K562 (cell line): ENCODE results near the gene PRSS12. TPM values are rescaled to one million over a fixed set of nuclear protein-coding genes. Genes with fewer than 3 reads are reported as not detected.

Experiments
- BHLHE40 ChIP-seq: IDR thresholded peaks from 2 replicates; pipeline ENCODE4 v1.6.1; 2011; ENCODE audit warnings: low read length, improper control_type of control experiment
- CXXC5 ChIP-seq: fragments of 250-450 bp; sonication (Bioruptor Pico); IDR thresholded peaks from 2 replicates; pipeline ENCODE4 v1.8.0; 2022; ENCODE audit warnings: inconsistent platforms, mild to moderate bottlenecking, moderate library complexity
- DDX20 ChIP-seq: fragments of 450-650 bp; IDR thresholded peaks from 2 replicates; pipeline ENCODE4 v1.6.1; 2016; ENCODE audit warnings: missing genetic modification characterization, low read depth, mild to moderate bottlenecking, missing compliant biosample characterization, moderate library complexity
- GABPB1 ChIP-seq: sonication (generic); formaldehyde crosslinking; IDR thresholded peaks from 2 replicates; pipeline ENCODE4 v1.8.0; 2022; ENCODE audit warnings: mild to moderate bottlenecking, missing genetic modification reagents
- ILF3 ChIP-seq: fragments of 450-650 bp; IDR thresholded peaks from 2 replicates; pipeline ENCODE4 v1.6.1; 2018; ENCODE audit warnings: antibody characterized with exemption, mild to moderate bottlenecking, moderate library complexity, borderline replicate concordance
- LARP7 ChIP-seq: fragments of 450-650 bp; IDR thresholded peaks from 2 replicates; pipeline ENCODE4 v1.6.1; 2016
- RFX7 ChIP-seq: fragments of 250-450 bp; sonication (Bioruptor Pico); IDR thresholded peaks from 2 replicates; pipeline ENCODE4 v1.5.1; 2021; ENCODE audit warnings: mild to moderate bottlenecking
- polyA plus RNA-seq, 8 experiments: library from polyadenylated mRNA; depleted of rRNA in 4 of 8; stranded (reverse) in 5 of 8; unstranded in 3 of 8; fragments of >200 nt; fragmentation: Nextera tagmentation in 2 of 8; fragmentation: Illumina TruSeq in 1 of 8; extraction: Ambion mirVana in 2 of 8; extraction: Trizol in 1 of 8; gene quantifications; 2 replicates each; pipeline versions ENCODE4 v1.2.1 to v1.2.3, GENCODE V29; 2011 to 2014; ENCODE audit warnings: inconsistent platforms in 1 of 8, missing spikeins in 1 of 8
- total RNA-seq, 7 experiments: library from RNA; depleted of rRNA in 6 of 7; stranded (reverse); fragments of >200 nt in 6 of 7; fragmentation: Illumina TruSeq in 2 of 7; extraction: Trizol in 2 of 7; gene quantifications; 2 replicates each; pipeline versions ENCODE4 v1.2.1 to v1.2.3, GENCODE V29; 2011 to 2021; ENCODE audit warnings: low replicate concordance in 1 of 7
- TF ChIP-seq, protein P1 (sequence below): sonication (generic); formaldehyde crosslinking; IDR thresholded peaks from 2 replicates; pipeline ENCODE4 v1.8.0; 2023; ENCODE audit warnings: missing genetic modification reagents, mild to moderate bottlenecking, borderline replicate concordance
- TF ChIP-seq, protein P2 (sequence below), 2 experiments: fragments of 450-650 bp in 1 of 2; IDR thresholded peaks; 2 replicates each; pipeline ENCODE4 v1.6.1; 2011 to 2017; ENCODE audit warnings: low read depth in 2 of 2, antibody characterized with exemption in 1 of 2, borderline replicate concordance in 1 of 2, low read length in 1 of 2, mild to moderate bottlenecking in 1 of 2, mixed read lengths in 1 of 2; ENCODE audit not compliant: control insufficient read depth in 1 of 2
- TF ChIP-seq, protein P3 (sequence below): fragments of 450-650 bp; IDR thresholded peaks from 2 replicates; pipeline ENCODE4 v1.6.1; 2018; ENCODE audit not compliant: partially characterized antibody
- TF ChIP-seq, protein P4 (sequence below), 2 experiments: IDR thresholded peaks; 2 replicates each; pipeline ENCODE4 v1.6.1; 2011; ENCODE audit warnings: borderline replicate concordance in 1 of 2, control low read depth in 1 of 2, low read depth in 1 of 2, low read length in 1 of 2, mild to moderate bottlenecking in 1 of 2, mixed read lengths in 1 of 2, moderate library complexity in 1 of 2; ENCODE audit not compliant: insufficient read depth in 1 of 2, insufficient read length in 1 of 2, poor library complexity in 1 of 2, severe bottlenecking in 1 of 2; ENCODE audit errors: extremely low read depth in 1 of 2

The PRSS12 gene
- total and polyA plus RNA-seq, 9 of the 15 experiments (the other 6 are each of a cell fraction or from before 2014, with no cell fraction given): 0.06 to 0.11 (median 0.09) TPM; not detected in 6

DNA sequence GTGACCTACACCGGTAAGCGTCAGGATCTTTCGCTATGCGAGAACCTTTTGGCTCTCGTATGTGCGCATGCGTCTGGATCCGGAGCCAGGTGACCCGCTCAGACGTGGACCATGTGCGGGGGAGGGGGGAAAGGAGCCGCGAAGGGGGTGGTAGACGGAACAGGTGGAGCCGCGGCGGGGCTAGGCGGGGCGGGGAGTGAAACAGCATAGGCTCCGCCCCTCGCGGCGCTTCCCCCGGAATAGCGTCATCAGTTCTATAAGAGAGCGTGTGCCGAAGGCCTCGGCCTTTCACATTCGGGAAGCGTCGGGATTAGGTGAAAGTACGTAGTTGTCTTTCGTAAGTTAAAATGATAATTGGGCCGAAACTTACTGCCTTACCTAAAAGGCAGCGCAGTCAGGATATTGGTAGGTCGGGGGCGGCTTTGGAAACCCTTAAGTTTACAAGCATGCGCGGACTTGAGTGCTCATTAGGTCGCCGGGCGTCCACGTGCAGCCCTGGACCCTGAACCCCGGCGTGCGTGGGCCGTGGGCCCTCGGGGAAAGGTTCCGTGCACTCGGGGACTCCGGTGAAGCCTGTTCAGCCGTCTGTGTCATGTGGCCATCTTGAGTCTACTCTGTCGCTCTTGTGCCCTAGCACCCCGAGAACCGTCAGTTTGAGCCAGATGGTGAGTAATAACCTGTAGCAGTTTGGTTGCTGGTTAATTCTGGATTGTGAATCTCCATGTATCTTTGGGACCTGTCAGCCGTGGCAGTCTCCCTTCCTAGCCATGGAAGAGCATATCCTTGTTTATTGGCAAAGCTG lies 74.1 kb downstream of the PRSS12 start (continued):
- TF ChIP-seq, protein P1, sequence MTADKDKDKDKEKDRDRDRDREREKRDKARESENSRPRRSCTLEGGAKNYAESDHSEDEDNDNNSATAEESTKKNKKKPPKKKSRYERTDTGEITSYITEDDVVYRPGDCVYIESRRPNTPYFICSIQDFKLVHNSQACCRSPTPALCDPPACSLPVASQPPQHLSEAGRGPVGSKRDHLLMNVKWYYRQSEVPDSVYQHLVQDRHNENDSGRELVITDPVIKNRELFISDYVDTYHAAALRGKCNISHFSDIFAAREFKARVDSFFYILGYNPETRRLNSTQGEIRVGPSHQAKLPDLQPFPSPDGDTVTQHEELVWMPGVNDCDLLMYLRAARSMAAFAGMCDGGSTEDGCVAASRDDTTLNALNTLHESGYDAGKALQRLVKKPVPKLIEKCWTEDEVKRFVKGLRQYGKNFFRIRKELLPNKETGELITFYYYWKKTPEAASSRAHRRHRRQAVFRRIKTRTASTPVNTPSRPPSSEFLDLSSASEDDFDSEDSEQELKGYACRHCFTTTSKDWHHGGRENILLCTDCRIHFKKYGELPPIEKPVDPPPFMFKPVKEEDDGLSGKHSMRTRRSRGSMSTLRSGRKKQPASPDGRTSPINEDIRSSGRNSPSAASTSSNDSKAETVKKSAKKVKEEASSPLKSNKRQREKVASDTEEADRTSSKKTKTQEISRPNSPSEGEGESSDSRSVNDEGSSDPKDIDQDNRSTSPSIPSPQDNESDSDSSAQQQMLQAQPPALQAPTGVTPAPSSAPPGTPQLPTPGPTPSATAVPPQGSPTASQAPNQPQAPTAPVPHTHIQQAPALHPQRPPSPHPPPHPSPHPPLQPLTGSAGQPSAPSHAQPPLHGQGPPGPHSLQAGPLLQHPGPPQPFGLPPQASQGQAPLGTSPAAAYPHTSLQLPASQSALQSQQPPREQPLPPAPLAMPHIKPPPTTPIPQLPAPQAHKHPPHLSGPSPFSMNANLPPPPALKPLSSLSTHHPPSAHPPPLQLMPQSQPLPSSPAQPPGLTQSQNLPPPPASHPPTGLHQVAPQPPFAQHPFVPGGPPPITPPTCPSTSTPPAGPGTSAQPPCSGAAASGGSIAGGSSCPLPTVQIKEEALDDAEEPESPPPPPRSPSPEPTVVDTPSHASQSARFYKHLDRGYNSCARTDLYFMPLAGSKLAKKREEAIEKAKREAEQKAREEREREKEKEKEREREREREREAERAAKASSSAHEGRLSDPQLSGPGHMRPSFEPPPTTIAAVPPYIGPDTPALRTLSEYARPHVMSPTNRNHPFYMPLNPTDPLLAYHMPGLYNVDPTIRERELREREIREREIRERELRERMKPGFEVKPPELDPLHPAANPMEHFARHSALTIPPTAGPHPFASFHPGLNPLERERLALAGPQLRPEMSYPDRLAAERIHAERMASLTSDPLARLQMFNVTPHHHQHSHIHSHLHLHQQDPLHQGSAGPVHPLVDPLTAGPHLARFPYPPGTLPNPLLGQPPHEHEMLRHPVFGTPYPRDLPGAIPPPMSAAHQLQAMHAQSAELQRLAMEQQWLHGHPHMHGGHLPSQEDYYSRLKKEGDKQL (CRISPR knock-in tag): no peak
- peak; percentile 71 for TF ChIP-seq CXXC5 (CRISPR knock-in tag)
- peak; percentile 79; the same call in 1 of the 2 replicates for TF ChIP-seq RFX7 (CRISPR knock-in tag)
- no peak for TF ChIP-seq DDX20 (tag)
- peak; percentile 15; the same call in 1 of the 2 replicates for TF ChIP-seq BHLHE40
- TF ChIP-seq, protein P2, sequence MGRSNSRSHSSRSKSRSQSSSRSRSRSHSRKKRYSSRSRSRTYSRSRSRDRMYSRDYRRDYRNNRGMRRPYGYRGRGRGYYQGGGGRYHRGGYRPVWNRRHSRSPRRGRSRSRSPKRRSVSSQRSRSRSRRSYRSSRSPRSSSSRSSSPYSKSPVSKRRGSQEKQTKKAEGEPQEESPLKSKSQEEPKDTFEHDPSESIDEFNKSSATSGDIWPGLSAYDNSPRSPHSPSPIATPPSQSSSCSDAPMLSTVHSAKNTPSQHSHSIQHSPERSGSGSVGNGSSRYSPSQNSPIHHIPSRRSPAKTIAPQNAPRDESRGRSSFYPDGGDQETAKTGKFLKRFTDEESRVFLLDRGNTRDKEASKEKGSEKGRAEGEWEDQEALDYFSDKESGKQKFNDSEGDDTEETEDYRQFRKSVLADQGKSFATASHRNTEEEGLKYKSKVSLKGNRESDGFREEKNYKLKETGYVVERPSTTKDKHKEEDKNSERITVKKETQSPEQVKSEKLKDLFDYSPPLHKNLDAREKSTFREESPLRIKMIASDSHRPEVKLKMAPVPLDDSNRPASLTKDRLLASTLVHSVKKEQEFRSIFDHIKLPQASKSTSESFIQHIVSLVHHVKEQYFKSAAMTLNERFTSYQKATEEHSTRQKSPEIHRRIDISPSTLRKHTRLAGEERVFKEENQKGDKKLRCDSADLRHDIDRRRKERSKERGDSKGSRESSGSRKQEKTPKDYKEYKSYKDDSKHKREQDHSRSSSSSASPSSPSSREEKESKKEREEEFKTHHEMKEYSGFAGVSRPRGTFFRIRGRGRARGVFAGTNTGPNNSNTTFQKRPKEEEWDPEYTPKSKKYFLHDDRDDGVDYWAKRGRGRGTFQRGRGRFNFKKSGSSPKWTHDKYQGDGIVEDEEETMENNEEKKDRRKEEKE (IDR thresholded peaks at IDR 0.05; ENCODE audit: borderline replicate concordance in 1 of 2, control insufficient read depth in 1 of 2, low read depth in 2 of 2, low read length in 1 of 2): 0 out of 4 replicates have a peak, but pooled peaks of 1 of the 2 experiments have one; percentile 31
- TF ChIP-seq, protein P3, sequence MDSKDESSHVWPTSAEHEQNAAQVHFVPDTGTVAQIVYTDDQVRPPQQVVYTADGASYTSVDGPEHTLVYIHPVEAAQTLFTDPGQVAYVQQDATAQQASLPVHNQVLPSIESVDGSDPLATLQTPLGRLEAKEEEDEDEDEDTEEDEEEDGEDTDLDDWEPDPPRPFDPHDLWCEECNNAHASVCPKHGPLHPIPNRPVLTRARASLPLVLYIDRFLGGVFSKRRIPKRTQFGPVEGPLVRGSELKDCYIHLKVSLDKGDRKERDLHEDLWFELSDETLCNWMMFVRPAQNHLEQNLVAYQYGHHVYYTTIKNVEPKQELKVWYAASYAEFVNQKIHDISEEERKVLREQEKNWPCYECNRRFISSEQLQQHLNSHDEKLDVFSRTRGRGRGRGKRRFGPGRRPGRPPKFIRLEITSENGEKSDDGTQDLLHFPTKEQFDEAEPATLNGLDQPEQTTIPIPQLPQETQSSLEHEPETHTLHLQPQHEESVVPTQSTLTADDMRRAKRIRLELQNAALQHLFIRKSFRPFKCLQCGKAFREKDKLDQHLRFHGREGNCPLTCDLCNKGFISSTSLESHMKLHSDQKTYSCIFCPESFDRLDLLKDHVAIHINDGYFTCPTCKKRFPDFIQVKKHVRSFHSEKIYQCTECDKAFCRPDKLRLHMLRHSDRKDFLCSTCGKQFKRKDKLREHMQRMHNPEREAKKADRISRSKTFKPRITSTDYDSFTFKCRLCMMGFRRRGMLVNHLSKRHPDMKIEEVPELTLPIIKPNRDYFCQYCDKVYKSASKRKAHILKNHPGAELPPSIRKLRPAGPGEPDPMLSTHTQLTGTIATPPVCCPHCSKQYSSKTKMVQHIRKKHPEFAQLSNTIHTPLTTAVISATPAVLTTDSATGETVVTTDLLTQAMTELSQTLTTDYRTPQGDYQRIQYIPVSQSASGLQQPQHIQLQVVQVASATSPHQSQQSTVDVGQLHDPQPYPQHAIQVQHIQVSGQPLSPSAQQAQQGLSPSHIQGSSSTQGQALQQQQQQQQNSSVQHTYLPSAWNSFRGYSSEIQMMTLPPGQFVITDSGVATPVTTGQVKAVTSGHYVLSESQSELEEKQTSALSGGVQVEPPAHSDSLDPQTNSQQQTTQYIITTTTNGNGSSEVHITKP: peak; percentile 59
- peak; percentile 63 for TF ChIP-seq GABPB1 (CRISPR knock-in tag)
- TF ChIP-seq, protein P4, sequence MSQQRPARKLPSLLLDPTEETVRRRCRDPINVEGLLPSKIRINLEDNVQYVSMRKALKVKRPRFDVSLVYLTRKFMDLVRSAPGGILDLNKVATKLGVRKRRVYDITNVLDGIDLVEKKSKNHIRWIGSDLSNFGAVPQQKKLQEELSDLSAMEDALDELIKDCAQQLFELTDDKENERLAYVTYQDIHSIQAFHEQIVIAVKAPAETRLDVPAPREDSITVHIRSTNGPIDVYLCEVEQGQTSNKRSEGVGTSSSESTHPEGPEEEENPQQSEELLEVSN (IDR thresholded peaks at IDR 0.05; ENCODE audit: borderline replicate concordance in 1 of 2, extremely low read depth in 1 of 2, insufficient read depth in 1 of 2, insufficient read length in 1 of 2, low read depth in 1 of 2, low read length in 1 of 2, poor library complexity in 1 of 2, severe bottlenecking in 1 of 2): peak; percentile 60 to 95
- no peak for TF ChIP-seq LARP7
- peak; percentile 50; the same call in 1 of the 2 replicates for TF ChIP-seq ILF3
